ENCODE measurements around the gene GJC2. TPM values are rescaled to one million over a fixed set of nuclear protein-coding genes. Genes with fewer than 3 reads are reported as not detected.

GJC2 gene
- total and polyA plus RNA-seq, 2 donors (not counting 1 experiment from before 2014, with no cell fraction given): 0.16 to 0.30 TPM

DNA sequence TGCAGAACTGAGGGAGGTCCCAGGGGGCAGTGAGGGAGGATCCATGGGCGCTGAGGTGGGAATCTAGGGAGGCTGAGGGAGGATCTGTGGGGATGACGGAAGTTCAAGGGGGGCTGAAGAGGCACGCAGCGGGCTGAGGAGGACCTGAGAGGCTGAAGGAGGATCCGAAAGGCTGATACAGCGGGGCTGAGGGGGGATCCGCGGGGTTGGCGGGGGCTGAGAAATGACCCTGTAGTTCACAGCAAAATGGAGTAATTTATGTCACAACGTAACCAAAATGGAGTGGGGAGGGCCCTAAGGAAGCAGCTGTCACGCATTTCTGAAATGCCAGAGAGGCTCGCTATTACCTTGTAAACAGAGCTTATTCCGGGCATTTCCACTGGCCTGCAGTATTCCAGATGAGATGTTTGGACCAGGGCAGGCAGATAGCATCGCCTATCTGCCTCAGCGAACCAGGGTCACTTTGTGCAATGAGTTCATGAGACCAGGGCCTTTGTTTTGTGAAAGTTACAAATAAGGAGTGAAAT is 39.7 kb upstream of the GJC2 start:
- peak overlapping the region; percentile 80 for H2AFZ ChIP-seq (ENCODE audit: insufficient read depth, low read depth, low read length, poor library complexity, severe bottlenecking)

More for the DNA sequence above, 39.7 kb upstream of the GJC2 start:
- Histone ChIP-seq H3K4me2 (replicated peaks; ENCODE audit: low read depth, low read length, poor library complexity, severe bottlenecking) (peak overlapping the region; percentile 96), H3K9ac (ENCODE audit: low read length) (peak overlapping the region; percentile 85), H3K4me3 (ENCODE audit: control extremely low read depth in 1 of 5, extremely low read depth in 1 of 5, insufficient read depth in 1 of 5, low read depth in 2 of 5, low read length in 4 of 5) (peak overlapping the region; percentile 18 to 97 (median 95)), H3K36me3 (replicated peaks in 1 of 2; ENCODE audit: control extremely low read depth in 1 of 2, control insufficient read depth in 1 of 2, extremely low read depth in 1 of 2, insufficient read depth in 2 of 2, low read length in 1 of 2) (peaks cover 0 to 17% of the 10 kb centered on the region in 2 experiments), H3K9me3 (ENCODE audit: control extremely low read depth in 1 of 3, control insufficient read depth in 2 of 3, insufficient read depth in 1 of 3, low read length in 2 of 3) (no peaks in the 10 kb centered on the region), H3K27ac (ENCODE audit: low read length in 2 of 2) (peak overlapping the region; percentile 95), H4K20me1 (ENCODE audit: control insufficient read depth, insufficient read depth, low read length, poor library complexity, severe bottlenecking) (no peaks in the 10 kb centered on the region), H3K79me2 (ENCODE audit: control insufficient read depth, insufficient read depth, low read length) (peaks cover 28% of the 10 kb centered on the region), H3K4me1 (ENCODE audit: control insufficient read depth in 2 of 2, insufficient read depth in 2 of 2, low read length in 2 of 2) (peaks cover 17 to 23% of the 10 kb centered on the region in 2 donors), H3K27me3 (replicated peaks in 1 of 4; ENCODE audit: control extremely low read depth in 1 of 4, control insufficient read depth in 3 of 4, insufficient read depth in 4 of 4, low read length in 3 of 4) (no peaks in the 10 kb centered on the region)
- intact Hi-C loops (cut with micrococcal nuclease): loop anchor here (1.0 to 10.0 kb wide), 7 partner anchors 28 to 1395 kb away; partner anchors contain the start of genes ARF1, GUK1, IBA57 and NUP133
- CTCF ChIA-PET: interaction anchor here (1.1 to 2.1 kb wide), 4 partner anchors 9 to 323 kb away, joined by 3 to 9 read pairs (median 4); partner anchors contain the start of gene ARF1
- Mint-ChIP-seq H3K4me1 (peaks cover 22% of the 10 kb centered on the region), H3K9me3 (ENCODE audit: insufficient read depth) (no peaks in the 10 kb centered on the region), H3K27me3 (no peaks in the 10 kb centered on the region), H3K4me3 (peak overlapping the region; percentile 92), H3K27ac (peak overlapping the region; percentile 87)
- ATAC-seq (ENCODE audit: low read depth) (no peak), DNase-seq (no peak)
- 46% methylated on average over 15 of the region's 15 CpGs for WGBS (ENCODE audit: insufficient coverage)
- POLR2A ChIA-PET: interaction anchor here (0.6 to 1.2 kb wide), 6 partner anchors 27 to 359 kb away, joined by 3 to 6 read pairs (median 3); partner anchors contain the start of genes ARF1 and IBA57
- no peak for TF ChIP-seq CTCF (IDR thresholded peaks at IDR 0.05)
- no peak for TF ChIP-seq EZH2 (IDR thresholded peaks at IDR 0.05; ENCODE audit: borderline replicate concordance, insufficient read depth, low read depth, low read length, poor library complexity, severe bottlenecking)
